SJCRH30 (cell line): ENCODE data around the gene BICDL2. TPM values are rescaled to one million over a fixed set of nuclear protein-coding genes. Genes with fewer than 3 reads are reported as not detected.
A peak's percentile ranks its signal among the peaks of the same experiment; 100 is the strongest.

Source experiments
- DNase-seq, 2 experiments: peaks; one replicate each; pipeline ENCODE4 v3.0.0-alpha.2; 2015 to 2020
- H3K27ac ChIP-seq: fragments of 250-450 bp; sonication (Bioruptor Pico); 2 replicates; pipeline ENCODE4 v1.5.1; 2020; ENCODE audit warnings: mild to moderate bottlenecking, moderate library complexity
- H3K27me3 ChIP-seq: fragments of 250-450 bp; sonication (Bioruptor Pico); 2 replicates; pipeline ENCODE4 v1.5.1; 2020; ENCODE audit warnings: mild to moderate bottlenecking, moderate library complexity
- H3K36me3 ChIP-seq: fragments of 250-450 bp; sonication (Bioruptor Pico); 2 replicates; pipeline ENCODE4 v1.5.1; 2020; ENCODE audit warnings: mild to moderate bottlenecking, moderate library complexity
- H3K4me1 ChIP-seq: fragments of 250-450 bp; sonication (Bioruptor Pico); 2 replicates; pipeline ENCODE4 v1.5.1; 2020; ENCODE audit warnings: mild to moderate bottlenecking, moderate library complexity
- H3K4me3 ChIP-seq: fragments of 250-450 bp; sonication (Bioruptor Pico); 2 replicates; pipeline ENCODE4 v1.5.1; 2020; ENCODE audit warnings: mild to moderate bottlenecking, moderate library complexity
- H3K9me3 ChIP-seq: fragments of 250-450 bp; sonication (Bioruptor Pico); replicated peaks from 2 replicates; pipeline ENCODE4 v1.5.1; 2020; ENCODE audit warnings: mild to moderate bottlenecking, moderate library complexity
- total RNA-seq: library from RNA; depleted of rRNA; stranded (reverse); fragments of >200 nt; shearing (Covaris generic); gene quantifications from 2 replicates; pipeline ENCODE4 v1.2.3, GENCODE V29; 2014

BICDL2 gene
- total RNA-seq, 1 experiment from 2014 or later, result not detected

DNA sequence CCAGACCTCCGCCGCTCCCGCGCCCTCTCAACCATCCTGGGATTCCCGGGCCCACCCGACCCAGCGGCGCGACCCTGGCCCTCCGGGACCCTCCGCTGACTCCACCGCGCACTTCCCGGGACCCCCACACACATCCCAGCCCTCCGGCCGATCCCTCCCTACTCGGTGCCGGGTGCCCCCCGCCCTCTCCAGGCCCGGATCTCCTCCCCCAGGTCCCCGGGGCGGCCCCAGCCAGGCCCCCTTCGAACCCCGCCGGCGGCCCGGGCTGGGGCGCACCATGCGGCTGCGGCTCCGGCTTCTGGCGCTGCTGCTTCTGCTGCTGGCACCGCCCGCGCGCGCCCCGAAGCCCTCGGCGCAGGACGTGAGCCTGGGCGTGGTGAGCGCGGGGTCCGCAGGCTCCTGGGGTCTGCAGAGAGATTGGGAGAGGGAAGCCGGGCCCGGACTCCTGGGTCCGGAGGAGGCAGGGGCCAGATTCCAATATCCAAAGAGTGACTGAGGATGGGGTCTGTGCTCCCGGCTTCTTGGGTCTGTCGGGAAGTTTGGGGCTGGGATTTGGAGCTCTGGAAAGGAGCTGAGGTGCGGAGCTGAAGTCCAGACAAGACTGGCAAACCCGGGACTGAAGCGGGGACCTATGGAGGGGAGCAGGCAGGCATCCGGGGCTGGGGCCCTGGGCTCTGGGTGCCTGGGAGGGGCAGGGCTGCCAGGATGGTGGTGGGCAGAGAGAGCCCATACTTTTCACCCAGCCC lies 10.1 kb upstream of the BICDL2 start:
- DNase-seq, result no peak
- H3K4me1 ChIP-seq, result no peaks in the 10 kb centered on the region
- H3K9me3 ChIP-seq, result no peaks in the 10 kb centered on the region
- no peak overlapping the region for H3K27ac ChIP-seq
- no peaks in the 10 kb centered on the region for H3K36me3 ChIP-seq
- H3K4me3 ChIP-seq, result no peak overlapping the region
- peaks cover 5% of the 10 kb centered on the region for H3K27me3 ChIP-seq

DNA sequence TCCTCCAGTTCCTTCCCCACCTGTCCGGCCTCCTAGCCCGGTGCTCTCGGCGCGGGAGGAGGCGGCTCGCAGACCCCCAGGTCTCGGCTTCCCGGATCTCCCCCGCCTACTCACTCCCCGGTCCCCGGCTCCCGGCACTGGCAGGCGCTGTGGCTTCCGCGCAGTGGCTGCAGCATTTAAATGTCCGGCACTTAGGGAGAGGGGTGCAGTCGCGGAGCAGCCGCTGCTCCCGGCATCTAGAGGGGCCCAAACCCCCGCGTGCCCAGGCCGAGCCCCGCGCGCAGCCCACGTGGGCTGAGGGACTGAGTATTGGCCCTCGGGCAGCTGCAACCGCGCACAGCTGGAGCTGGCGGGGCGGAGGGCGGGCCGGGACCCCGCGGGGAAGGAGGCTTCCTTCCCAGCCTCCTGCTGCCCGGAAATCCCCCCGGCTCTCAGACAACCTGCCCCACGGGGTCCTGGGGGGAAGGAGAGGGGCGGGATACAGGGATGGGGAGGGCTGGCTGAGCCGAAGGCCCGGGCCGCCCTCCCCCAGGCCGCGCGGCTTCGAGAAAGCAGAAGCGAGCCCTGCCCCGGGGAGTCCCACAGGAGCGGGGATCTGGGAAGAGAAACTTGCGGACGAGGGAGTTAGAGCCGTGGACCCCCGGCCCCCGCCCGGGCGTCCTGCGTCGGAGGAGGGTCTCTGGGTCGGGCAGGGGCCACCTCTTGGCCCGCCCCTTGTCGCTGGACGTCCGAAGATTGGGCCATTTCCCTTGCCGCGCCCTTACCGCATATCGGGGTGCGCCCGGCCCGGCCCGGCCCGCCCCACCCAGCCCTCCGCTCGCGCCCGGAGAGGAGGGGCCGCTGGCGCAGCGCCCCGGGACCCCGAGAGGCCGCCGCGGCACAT lies 9.3 kb upstream of the BICDL2 start, which contains the start of gene MMP25:
Gene MMP25, plus strand, starts transcription at position 804 of the 883 bp plus-strand sequence. CDS start 357 bp downstream, outside the sequence.
- Histone ChIP-seq H3K27me3 (peaks cover 7% of the 10 kb centered on the region), H3K27ac (no peak within 1 kb of the TSS), H3K4me1 (no peaks in the 10 kb centered on the region)

DNA sequence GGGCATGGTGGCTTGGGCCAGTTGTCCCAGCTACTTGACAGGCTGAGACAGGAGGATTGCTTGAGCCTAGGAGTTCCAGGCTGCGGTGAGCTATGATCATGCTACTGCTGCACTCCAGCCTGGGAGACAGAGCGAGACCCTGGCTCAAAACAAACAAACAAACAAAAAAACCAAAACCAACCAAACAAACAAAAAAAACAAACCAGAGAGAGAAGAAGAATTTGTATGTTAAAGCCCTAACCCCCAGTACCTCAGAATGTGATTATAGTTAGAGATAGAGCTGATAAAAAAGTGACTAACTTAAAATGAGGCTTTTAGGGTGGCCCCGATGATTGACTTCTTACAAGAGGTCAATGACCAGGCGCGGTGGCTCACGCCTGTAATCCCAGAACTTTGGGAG lies 8.0 kb upstream of the BICDL2 start:
- Histone ChIP-seq H3K4me3 (peak overlapping the region; percentile 65; the same call in 1 of the 2 replicates), H3K27ac (no peak overlapping the region), H3K9me3 (no peaks in the 10 kb centered on the region), H3K4me1 (no peaks in the 10 kb centered on the region), H3K36me3 (no peaks in the 10 kb centered on the region), H3K27me3 (peaks cover 8% of the 10 kb centered on the region)
- DNase-seq, result no peak

More for the DNA sequence above, 9.3 kb upstream of the BICDL2 start, which contains the start of gene MMP25:
- peak; percentile 39 to 52 for DNase-seq
- H3K4me3 ChIP-seq, result peak within 1 kb of the TSS; percentile 65
- no peaks in the 10 kb centered on the region for H3K9me3 ChIP-seq
- no peaks in the 10 kb centered on the region for H3K36me3 ChIP-seq

DNA sequence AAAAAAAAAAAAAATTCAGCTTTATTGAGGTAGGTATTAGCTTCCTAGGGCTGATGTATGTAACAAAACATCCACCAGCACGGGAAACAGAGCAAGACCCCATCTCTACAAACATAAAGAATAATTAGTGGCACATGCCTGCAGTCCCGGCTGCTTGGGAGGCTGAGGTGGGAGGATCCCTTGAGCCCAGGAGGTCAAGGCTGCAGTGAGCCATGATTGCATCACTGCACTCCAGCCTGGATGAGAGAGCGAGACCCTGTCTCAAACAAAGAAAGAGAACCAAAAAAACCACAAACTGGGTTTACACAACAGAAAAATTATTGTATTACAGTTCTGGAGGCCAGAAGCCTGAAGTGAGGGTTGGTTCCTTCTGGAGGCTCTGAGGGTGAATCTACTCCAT lies 5.6 kb upstream of the BICDL2 start:
- no peaks in the 10 kb centered on the region for H3K4me1 ChIP-seq
- H3K4me3 ChIP-seq, result no peak overlapping the region
- peaks cover 16% of the 10 kb centered on the region for H3K27me3 ChIP-seq
- H3K9me3 ChIP-seq, result no peaks in the 10 kb centered on the region
- no peak overlapping the region for H3K27ac ChIP-seq
- DNase-seq, result no peak
- H3K36me3 ChIP-seq, result no peaks in the 10 kb centered on the region

DNA sequence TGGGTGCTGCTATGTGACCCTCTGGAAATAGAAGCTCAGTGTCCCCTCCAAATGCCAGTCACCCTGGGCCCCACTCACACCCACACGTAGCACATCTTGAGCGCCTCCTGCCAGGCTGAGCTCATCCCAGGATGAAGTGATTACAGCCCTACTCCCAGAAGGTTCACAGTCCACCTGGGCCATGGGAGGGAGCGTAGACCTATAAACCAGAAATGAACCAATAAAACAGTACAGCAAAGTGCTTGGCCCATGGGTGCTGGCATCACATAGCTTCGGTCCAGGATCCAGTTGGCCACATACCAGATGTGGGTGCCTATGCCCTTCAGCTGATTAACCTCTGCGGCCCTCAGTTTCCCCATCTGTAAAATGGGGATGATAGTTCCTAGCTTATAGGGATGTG lies 2.2 kb upstream of the BICDL2 start:
- Histone ChIP-seq H3K4me3 (no peak overlapping the region), H3K27ac (no peak overlapping the region), H3K9me3 (no peaks in the 10 kb centered on the region), H3K4me1 (no peaks in the 10 kb centered on the region), H3K36me3 (no peaks in the 10 kb centered on the region), H3K27me3 (peaks cover 36% of the 10 kb centered on the region)
- DNase-seq, result no peak

DNA sequence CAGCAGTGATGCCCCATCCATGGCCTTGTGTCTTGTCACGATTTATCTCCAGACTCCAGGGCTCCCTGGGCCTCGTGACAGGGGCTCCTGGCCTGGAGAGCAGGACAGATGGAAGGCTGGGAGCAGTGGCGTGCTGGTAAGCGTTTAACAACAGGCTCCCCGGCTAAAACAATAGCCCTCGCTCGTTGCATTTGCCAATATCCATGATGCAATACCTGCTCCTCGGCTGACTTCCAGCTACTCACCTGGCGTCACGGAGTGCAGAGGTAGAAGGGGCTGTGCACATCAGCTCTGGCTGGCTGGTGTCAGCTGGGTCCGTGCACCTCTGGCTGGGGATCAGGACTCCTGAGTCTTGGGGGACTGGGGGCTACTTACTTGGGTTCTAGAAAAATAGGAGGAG lies 1.5 kb upstream of the BICDL2 start:
- H3K4me1 ChIP-seq, result no peaks in the 10 kb centered on the region
- DNase-seq, result no peak
- peaks cover 37% of the 10 kb centered on the region for H3K27me3 ChIP-seq
- no peaks in the 10 kb centered on the region for H3K9me3 ChIP-seq
- H3K4me3 ChIP-seq, result no peak overlapping the region
- no peak overlapping the region for H3K27ac ChIP-seq
- H3K36me3 ChIP-seq, result no peaks in the 10 kb centered on the region

DNA sequence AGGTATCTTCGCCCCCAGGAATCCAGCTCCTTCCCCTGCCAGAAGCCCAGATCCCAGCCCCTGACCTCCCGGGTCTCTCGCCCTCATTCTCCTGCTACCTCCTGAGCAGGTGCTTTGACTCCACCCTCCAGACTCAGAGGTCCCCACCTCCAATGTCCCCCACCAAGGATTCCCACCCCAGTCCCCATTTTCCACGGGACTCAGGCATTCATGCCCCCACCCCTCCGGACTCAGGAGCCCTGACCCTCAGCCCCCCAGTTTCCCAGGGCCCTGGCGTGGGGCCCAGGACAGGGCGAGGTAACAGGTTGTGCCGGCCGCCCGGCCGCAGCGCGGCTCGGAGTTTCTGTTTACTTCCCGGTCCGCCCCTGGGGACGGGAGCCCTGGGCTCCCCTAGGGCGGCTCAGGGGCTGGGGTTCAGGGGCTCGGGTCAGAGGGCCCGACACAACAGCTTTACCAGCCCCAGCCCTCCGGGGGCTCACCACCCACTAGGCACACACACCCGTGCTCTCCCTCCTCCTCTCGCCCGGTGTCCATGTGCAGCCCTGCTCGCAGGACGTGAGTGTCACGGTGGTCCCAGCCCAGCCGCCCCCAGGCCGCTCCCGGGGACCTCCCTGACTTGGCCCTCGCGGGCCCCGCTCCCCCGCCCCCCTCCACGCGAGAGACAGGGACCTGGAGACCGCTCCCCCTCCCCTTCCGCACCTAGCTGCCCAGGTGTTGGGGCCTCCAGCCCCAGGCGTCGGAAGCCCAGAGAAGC lies 595 bp downstream of the BICDL2 start:
- no peaks in the 10 kb centered on the region for H3K9me3 ChIP-seq
- no peak overlapping the region for H3K4me3 ChIP-seq
- peaks cover 8% of the 10 kb centered on the region for H3K4me1 ChIP-seq
- H3K27me3 ChIP-seq, result peaks cover 47% of the 10 kb centered on the region
- DNase-seq, result no peak
- H3K36me3 ChIP-seq, result no peaks in the 10 kb centered on the region
- no peak overlapping the region for H3K27ac ChIP-seq

DNA sequence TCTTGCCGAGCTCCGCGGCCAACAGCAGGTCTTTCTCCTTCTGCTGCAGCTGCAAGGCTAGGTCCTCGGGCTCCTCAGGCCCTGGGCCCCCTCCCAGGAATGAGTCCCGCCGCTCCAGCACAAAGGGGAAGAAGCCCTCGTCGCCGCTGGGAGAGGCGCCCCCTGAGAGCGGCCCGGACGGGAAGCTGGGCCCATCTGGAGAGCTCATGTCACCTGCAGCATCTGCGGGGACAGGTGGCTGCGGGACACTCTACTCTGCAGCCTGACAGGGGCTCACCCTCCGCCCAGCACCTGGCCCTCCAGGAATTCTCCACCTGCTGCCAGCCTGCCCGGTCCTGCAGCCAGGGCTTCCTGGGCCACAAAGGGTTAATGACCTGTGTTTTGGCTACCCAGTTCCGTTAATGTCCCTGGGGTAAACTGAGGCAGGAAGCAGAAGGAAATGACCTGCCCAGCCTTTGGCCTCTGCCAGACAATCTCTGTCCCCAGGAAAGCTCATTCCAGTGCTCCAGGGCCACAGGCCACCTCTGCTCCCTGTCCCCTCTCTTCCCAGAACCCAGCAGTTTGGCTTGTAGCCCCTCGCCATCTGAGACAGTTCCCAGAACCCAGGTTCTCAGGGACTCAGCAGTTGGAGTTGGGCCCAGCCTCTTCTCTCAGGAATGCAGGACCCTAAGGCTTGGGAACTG lies 1.3 kb downstream of the BICDL2 start:
- Histone ChIP-seq H3K4me3 (no peak overlapping the region), H3K4me1 (peaks cover 15% of the 10 kb centered on the region), H3K27ac (no peak overlapping the region), H3K36me3 (no peaks in the 10 kb centered on the region), H3K9me3 (no peaks in the 10 kb centered on the region), H3K27me3 (peaks cover 45% of the 10 kb centered on the region)
- DNase-seq, result no peak

DNA sequence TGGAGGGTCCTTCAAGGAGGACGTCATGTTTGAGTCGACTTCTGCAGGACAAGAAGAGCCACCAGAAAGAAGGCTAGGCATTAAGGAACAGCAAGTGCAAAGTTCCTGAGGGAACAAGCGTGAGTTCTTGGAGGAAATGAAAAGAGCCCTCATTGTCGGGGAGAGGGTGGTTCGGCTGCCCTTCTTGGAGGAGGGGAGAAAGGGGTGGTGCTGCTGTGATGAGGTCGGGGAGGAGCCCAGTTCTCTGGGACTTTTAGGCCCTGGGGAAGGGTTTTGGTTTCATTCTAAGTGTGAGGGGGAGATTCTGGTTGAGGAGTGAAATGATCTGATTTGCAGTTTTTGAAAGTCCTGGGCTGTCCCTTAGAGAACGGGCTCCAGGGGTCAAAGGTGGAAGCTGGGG lies 4.1 kb downstream of the BICDL2 start:
- Histone ChIP-seq H3K4me1 (peaks cover 18% of the 10 kb centered on the region), H3K27ac (no peak overlapping the region), H3K9me3 (no peaks in the 10 kb centered on the region), H3K36me3 (no peaks in the 10 kb centered on the region), H3K27me3 (peaks cover 36% of the 10 kb centered on the region), H3K4me3 (no peak overlapping the region)
- no peak for DNase-seq

DNA sequence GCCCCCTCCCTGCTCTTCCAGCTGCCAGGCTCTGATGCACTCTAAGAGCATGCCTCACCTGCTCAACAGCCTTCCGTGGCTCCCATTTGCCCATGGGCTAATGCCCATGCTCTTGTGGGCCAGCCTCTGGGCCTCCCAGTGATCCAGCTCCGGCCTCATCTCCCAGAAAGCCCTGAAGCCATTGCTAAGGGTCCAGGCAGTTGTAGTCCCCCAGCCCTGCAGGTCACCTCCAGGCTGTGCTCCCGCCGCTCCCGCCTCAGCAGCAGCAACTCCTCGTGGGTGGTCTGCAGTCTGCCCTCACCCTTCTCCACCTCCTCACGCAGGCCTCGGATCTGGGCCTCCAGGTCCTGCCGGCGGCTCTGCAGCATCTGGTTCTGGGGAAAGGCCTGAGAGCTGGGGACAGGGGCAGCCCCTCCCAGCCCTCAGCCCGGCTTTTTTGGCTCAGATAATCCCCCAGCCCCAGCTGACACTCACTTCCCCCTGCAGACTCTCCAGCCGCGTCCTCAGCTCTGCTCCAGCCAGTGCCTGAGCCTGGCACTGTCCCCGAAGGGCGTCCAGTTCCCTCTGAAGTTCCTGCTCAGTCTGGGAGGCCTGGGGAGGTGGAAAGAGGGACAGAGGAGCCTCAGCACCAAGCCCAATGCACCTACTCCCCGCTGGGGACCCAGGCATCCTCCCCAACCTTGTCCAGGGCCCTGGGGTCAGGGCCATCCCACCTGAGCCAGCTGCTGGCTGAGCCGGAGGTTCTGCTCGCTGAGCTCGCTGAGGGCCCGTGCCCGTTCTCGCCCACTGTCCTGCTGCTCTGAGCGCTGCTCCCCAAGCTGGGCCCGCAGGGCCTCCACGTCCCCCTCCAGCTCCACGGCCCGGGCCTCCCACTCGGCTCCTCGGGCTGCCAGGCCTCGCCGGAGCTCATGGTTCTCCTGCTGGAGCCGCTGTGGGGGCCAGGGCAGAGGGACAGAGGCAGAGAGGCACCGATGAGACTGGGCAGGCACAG lies 6.2 kb downstream of the BICDL2 start:
- peaks cover 21% of the 10 kb centered on the region for H3K27me3 ChIP-seq
- DNase-seq, result peak; percentile 22 to 25

DNA sequence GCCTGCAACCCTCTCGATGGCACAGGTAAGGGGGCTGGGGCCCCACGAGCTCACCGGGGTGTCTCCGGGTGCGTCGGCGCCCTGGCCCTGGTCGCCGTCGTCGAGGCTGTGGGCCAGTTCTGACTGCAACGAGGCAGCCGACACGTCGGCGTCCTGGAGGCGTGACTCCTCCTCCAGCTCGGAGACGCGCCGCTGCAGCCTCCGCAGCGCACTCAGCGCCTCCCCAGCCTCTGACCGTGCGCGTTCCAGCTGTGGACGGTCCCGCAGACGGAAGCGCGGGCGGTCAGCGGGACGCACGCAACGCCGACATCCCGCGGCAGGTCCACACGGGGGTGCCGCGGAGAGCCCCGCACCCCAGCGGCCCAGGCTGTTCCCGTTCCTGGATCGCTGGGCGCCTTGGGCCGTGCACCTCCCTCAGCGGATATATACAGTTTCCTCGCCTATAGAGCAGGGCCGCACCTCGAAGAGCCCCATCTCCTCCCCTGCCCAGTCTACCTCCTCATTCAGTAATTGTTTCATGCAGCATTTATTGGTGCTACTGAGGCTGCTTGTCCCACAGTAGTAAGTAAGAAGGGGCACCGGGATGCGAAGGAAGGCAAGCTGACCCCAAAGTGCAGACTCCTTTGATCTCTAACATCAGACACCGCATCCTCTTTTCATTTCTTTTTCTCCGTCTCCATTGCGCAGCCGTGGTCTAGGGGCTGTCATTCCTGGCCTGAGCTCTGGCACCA lies 7.1 kb downstream of the BICDL2 start:
- Histone ChIP-seq H3K27ac (no peak overlapping the region), H3K9me3 (no peaks in the 10 kb centered on the region), H3K27me3 (peaks cover 18% of the 10 kb centered on the region), H3K4me3 (no peak overlapping the region), H3K36me3 (no peaks in the 10 kb centered on the region), H3K4me1 (peaks cover 25% of the 10 kb centered on the region)
- DNase-seq, result no peak

More for the DNA sequence above, 6.2 kb downstream of the BICDL2 start:
- no peaks in the 10 kb centered on the region for H3K36me3 ChIP-seq
- H3K27ac ChIP-seq, result no peak overlapping the region
- peaks cover 25% of the 10 kb centered on the region for H3K4me1 ChIP-seq
- no peaks in the 10 kb centered on the region for H3K9me3 ChIP-seq
- H3K4me3 ChIP-seq, result no peak overlapping the region

DNA sequence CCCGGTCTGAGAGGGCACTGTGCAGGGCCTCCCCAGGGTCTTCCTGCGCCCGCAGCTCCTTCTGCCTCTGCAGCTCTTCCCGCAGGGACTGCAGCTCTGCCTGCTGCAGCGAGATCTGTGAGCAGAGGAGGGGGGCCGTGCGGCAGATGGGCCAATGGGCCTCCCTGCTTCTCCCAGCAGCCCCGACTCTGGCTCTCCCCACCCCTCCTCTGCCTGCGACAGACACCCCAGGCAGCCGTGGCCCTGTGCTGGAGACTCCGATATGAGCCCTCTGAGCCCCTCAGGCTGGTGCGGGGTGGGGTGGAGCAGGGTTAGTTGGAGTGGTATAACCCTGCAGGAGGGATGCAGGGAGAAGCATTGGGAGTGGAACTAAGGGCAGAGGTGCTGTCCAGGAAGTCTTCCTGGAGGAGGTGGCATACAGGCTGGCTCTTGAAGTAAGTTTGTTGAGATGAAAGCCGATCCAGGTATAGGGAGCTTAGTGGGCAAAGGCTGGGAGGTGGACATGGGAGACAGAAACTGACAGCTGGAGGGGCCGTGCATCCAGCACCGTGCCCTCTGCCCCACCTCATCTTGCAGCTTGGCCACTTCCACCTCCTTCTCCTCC lies 7.9 kb downstream of the BICDL2 start:
- H3K4me3 ChIP-seq, result no peak overlapping the region
- peaks cover 25% of the 10 kb centered on the region for H3K4me1 ChIP-seq
- no peaks in the 10 kb centered on the region for H3K36me3 ChIP-seq
- no peak overlapping the region for H3K27ac ChIP-seq
- DNase-seq, result no peak
- H3K9me3 ChIP-seq, result no peaks in the 10 kb centered on the region
- H3K27me3 ChIP-seq, result peaks cover 11% of the 10 kb centered on the region
